OCI-LY7 (cell line): ENCODE data around the gene CABLES1. TPM values are rescaled to one million over a fixed set of nuclear protein-coding genes. Genes with fewer than 3 reads are reported as not detected.

Experiments
- BruUV-seq: library from RNA; stranded (reverse); fragments of 400-500 nt; replicated peaks from 2 replicates; lab custom pipeline; 2021; lab: Mats Ljungman, UMichigan
- CTCF ChIA-PET: fragments of 300-600 bp; sonication (Branson Sonifier 250); formaldehyde crosslinking; loops from one replicate; lab custom pipeline; 2022; ENCODE audit warnings: antibody characterized with exemption; ENCODE audit not compliant: unreplicated experiment; lab: Charles Lee
- POLR2A ChIA-PET: fragments of 300-600 bp; sonication (Branson Sonifier 250); formaldehyde crosslinking; loops from one replicate; lab custom pipeline; 2022; ENCODE audit warnings: antibody characterized with exemption; lab: Charles Lee
- DNase-seq: peaks from one replicate; pipeline ENCODE4 v3.0.0-alpha.2; 2015; ENCODE audit warnings: low spot score
- H2AFZ ChIP-seq: fragments of 200-600 bp; sonication (generic), shearing (Covaris generic); 2 replicates; pipeline ENCODE4 v1.6.1; 2014; ENCODE audit warnings: mild to moderate bottlenecking, antibody characterized with exemption, low read length, moderate library complexity
- H3K27ac ChIP-seq: fragments of 200-600 bp; sonication (generic); 2 replicates; pipeline ENCODE4 v1.5.1; 2014; ENCODE audit warnings: mixed run types, low read depth, mild to moderate bottlenecking, moderate library complexity, low read length, inconsistent platforms; ENCODE audit not compliant: poor library complexity, severe bottlenecking
- H3K36me3 ChIP-seq: fragments of 200-600 bp; sonication (generic); 2 replicates; pipeline ENCODE4 v1.6.1; 2014; ENCODE audit warnings: mild to moderate bottlenecking, antibody characterized with exemption, low read length, moderate library complexity, mixed read lengths; ENCODE audit not compliant: insufficient read depth
- H3K4me1 ChIP-seq: fragments of 200-600 bp; sonication (generic); 2 replicates; pipeline ENCODE4 v1.5.1; 2014; ENCODE audit warnings: mild to moderate bottlenecking, low read length; ENCODE audit not compliant: insufficient read depth, poor library complexity, severe bottlenecking
- H3K4me2 ChIP-seq: fragments of 200-600 bp; sonication (generic); 2 replicates; pipeline ENCODE4 v1.6.1; 2014; ENCODE audit warnings: mild to moderate bottlenecking, low read length
- H3K4me3 ChIP-seq: fragments of 200-600 bp; sonication (generic); 2 replicates; pipeline ENCODE4 v1.5.1; 2014; ENCODE audit warnings: mild to moderate bottlenecking, low read depth, low read length; ENCODE audit not compliant: poor library complexity, severe bottlenecking
- H3K79me2 ChIP-seq: fragments of 200-600 bp; sonication (generic); 2 replicates; pipeline ENCODE4 v1.6.1; 2016; ENCODE audit warnings: low read depth, mild to moderate bottlenecking, low read length, moderate library complexity, mixed read lengths; ENCODE audit not compliant: insufficient read depth
- H3K9me2 ChIP-seq: fragments of 200-600 bp; sonication (generic); 2 replicates; pipeline ENCODE4 v1.6.1; 2016; ENCODE audit warnings: mild to moderate bottlenecking, low read length, mixed read lengths; ENCODE audit not compliant: insufficient read depth
- H3K9me3 ChIP-seq: fragments of 200-600 bp; sonication (generic); 2 replicates; pipeline ENCODE4 v1.6.1; 2014; ENCODE audit warnings: mild to moderate bottlenecking, mixed run types, low read length, mixed read lengths
- H4K20me1 ChIP-seq: fragments of 200-600 bp; sonication (generic); 2 replicates; pipeline ENCODE4 v1.6.1; 2014; ENCODE audit warnings: mild to moderate bottlenecking, antibody characterized with exemption, low read length, moderate library complexity, mixed read lengths; ENCODE audit not compliant: insufficient read depth
- CTCF ChIP-seq: fragments of 200-600 bp; sonication (generic); conservative IDR thresholded peaks from 2 replicates; pipeline ENCODE4 v1.5.1; 2014; ENCODE audit warnings: mild to moderate bottlenecking, antibody characterized with exemption, low read length, moderate library complexity, mixed read lengths
- EZH2phosphoT487 ChIP-seq: fragments of 200-600 bp; sonication (generic); IDR thresholded peaks from 2 replicates; pipeline ENCODE4 v1.6.1; 2018; ENCODE audit warnings: low read depth, borderline replicate concordance, mild to moderate bottlenecking, mixed run types, antibody characterized with exemption, low read length, moderate library complexity, mixed read lengths
- intact Hi-C: fragments of 100-400 bp; cut with micrococcal nuclease; formaldehyde crosslinking; loops from one replicate; pipeline ENCODE4 v1.10.0; 2022; ENCODE audit not compliant: unreplicated experiment
- total RNA-seq, 2 experiments: library from RNA; depleted of rRNA in 1 of 2; stranded (reverse); fragments of >200 nt in 1 of 2; shearing (Covaris generic) in 1 of 2; gene quantifications; 2 replicates each; pipeline ENCODE4 v1.2.3, GENCODE V29; 2014 to 2022

CABLES1 gene
- total RNA-seq, 2 experiments from 2014 or later, result 20.6 to 28.7 TPM

- H3K9me2 ChIP-seq, result no peaks in the 10 kb centered on the region
- H3K4me1 ChIP-seq, result peaks cover 8% of the 10 kb centered on the region
- ChIA-PET CTCF (no interaction called here), POLR2A (interaction anchor here (0.8 to 3.4 kb wide), 6 partner anchors 8 to 132 kb away, joined by 3 to 11 read pairs (median 4); no protein-coding TSS in a partner anchor)
- H2AFZ ChIP-seq, result no peak overlapping the region
- no peaks in the 10 kb centered on the region for H4K20me1 ChIP-seq
- BruUV-seq, result no TSS peak
- 0 out of 2 replicates have a peak, but pooled peaks cover 8% of the 10 kb centered on the region for H3K9me3 ChIP-seq
- H3K4me2 ChIP-seq, result no peak overlapping the region
- no peak overlapping the region for H3K4me3 ChIP-seq
- TF ChIP-seq EZH2phosphoT487, result no peak
- TF ChIP-seq CTCF, result no peak
- peaks cover 14% of the 10 kb centered on the region for H3K36me3 ChIP-seq
- no peak overlapping the region for H3K27ac ChIP-seq
- no peak for DNase-seq
- H3K79me2 ChIP-seq, result no peaks in the 10 kb centered on the region
- intact Hi-C loops, result no loop called here
Observed at GRCh38 chr18:23280844-23281243, 145.6 kb downstream of the CABLES1 start.

GRCh38 chr18:23281626-23282436 lies 146.5 kb downstream of the CABLES1 start:
- H3K36me3 ChIP-seq, result peaks cover 9% of the 10 kb centered on the region
- H4K20me1 ChIP-seq, result no peaks in the 10 kb centered on the region
- H2AFZ ChIP-seq, result no peak overlapping the region
- H3K27ac ChIP-seq, result no peak overlapping the region
- no peaks in the 10 kb centered on the region for H3K9me2 ChIP-seq
- H3K9me3 ChIP-seq, result 0 out of 2 replicates have a peak, but pooled peaks cover 7% of the 10 kb centered on the region
- peaks cover 8% of the 10 kb centered on the region for H3K4me1 ChIP-seq
- BruUV-seq, result no TSS peak
- no peaks in the 10 kb centered on the region for H3K79me2 ChIP-seq
- ChIA-PET CTCF (no interaction called here), POLR2A (interaction anchor here (0.8 to 3.4 kb wide), 3 partner anchors 9 to 16 kb away, joined by 3 to 11 read pairs (median 5); no protein-coding TSS in a partner anchor)
- H3K4me3 ChIP-seq, result no peak overlapping the region
- DNase-seq, result no peak
- H3K4me2 ChIP-seq, result no peak overlapping the region
- TF ChIP-seq CTCF (no peak), EZH2phosphoT487 (no peak)
- intact Hi-C loops, result no loop called here

- BruUV-seq, result no TSS peak
- ChIA-PET CTCF (no interaction called here), POLR2A (interaction anchor here (3.4 kb wide), 1 partner anchor 10 kb away, joined by 11 read pairs; no protein-coding TSS in a partner anchor)
- H3K4me2 ChIP-seq, result no peak overlapping the region
- DNase-seq, result no peak
- H3K4me3 ChIP-seq, result no peak overlapping the region
- no peaks in the 10 kb centered on the region for H3K9me2 ChIP-seq
- H2AFZ ChIP-seq, result no peak overlapping the region
- H3K36me3 ChIP-seq, result peaks cover 4% of the 10 kb centered on the region; the same call in 1 of the 2 replicates
- TF ChIP-seq CTCF (no peak), EZH2phosphoT487 (no peak)
- H3K27ac ChIP-seq, result no peak overlapping the region
- H4K20me1 ChIP-seq, result no peaks in the 10 kb centered on the region
- intact Hi-C loops, result no loop called here
- peaks cover 8% of the 10 kb centered on the region for H3K4me1 ChIP-seq
- H3K9me3 ChIP-seq, result 0 out of 2 replicates have a peak, but pooled peaks cover 2% of the 10 kb centered on the region
- no peaks in the 10 kb centered on the region for H3K79me2 ChIP-seq
Observed at GRCh38 chr18:23282437-23282781, 147.1 kb downstream of the CABLES1 start.
